ENCODE data around the gene SLC35E3.
"Not testable (repeated sequence)": the region's sequence is repeated elsewhere in the genome, so short reads cannot be mapped to it uniquely, and the experiment has no call there.

Gene SLC35E3

DNA sequence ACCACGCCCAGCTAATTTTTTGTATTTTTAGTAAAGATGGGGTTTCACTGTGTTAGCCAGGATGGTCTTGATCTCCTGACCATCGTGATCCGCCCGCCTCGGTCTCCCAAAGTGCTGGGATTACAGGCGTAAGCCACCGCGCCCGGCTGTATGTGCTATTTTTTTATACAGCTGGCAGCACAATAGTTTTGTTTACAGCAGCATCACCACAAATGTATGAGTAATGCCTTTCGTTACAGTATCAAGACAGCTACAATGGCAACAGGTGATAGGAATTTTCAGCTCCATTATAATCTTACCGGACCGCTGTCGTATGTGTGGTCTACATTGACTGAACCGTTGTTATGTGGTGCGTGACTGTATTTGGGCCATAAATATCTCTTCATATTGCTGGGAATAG is 50.4 kb downstream of the SLC35E3 start:
- no peak for DNase-seq

GRCh38 chr12:68798882-68799234 is 52.9 kb downstream of the SLC35E3 start:
- DNase-seq: no peak

DNA sequence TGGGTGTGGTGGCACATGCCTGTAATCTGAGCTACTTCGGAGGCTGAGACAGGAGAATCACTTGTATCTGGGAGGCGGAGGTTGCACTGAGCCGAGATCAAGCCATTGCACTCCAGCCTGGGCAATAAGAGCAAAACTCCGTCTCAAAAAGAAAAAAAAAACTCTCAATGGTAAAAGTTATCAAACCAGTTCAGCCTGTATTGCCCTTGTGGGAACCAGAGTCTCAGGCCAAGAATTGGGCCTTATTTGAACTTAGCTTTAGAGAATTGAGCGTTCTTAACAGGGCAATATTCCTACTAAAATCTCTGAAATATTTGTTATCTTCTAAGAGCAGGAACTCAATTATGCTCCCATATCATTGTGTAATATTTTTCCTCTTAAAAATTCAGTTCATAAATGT is 54.3 kb downstream of the SLC35E3 start:
- no peak for DNase-seq

DNA sequence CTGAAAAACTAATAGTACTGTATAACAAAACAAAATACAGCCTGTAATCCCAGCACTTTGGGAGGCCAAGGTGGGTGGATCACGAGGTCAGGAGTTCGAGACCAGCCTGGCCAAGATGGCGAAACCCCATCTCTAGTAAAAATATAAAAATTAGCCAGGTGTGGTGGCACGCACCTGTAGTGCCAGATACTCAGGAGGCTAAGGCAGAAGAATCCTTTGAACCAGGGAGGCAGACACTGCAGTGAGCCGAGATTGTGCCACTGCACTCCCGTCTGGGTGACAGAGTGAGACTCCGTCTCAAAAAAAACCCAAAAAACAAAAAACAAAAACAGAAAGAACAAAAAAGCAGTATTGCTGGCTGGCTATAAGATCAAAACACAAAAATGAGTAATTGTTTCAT is 55.1 kb downstream of the SLC35E3 start:
- not testable (repeated sequence) for DNase-seq

DNA sequence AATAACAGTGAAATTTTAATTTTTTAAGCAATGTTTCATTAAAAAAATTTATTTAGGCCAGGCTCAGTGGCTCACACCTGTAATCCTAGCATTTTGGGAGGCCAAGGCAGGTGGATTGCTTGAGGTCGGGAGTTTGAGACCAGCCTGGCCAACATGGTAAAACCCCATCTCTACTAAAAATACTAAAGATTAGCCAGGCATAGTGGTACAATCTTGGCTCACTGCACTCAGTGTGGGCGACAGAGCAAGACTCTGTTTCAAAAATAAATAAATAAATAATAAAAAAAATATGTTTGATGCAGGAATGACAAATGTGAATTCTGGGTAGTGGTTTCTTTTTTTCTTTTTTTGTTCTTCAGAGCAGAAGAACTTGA is 56.4 kb downstream of the SLC35E3 start:
- not testable (repeated sequence) for DNase-seq

DNA sequence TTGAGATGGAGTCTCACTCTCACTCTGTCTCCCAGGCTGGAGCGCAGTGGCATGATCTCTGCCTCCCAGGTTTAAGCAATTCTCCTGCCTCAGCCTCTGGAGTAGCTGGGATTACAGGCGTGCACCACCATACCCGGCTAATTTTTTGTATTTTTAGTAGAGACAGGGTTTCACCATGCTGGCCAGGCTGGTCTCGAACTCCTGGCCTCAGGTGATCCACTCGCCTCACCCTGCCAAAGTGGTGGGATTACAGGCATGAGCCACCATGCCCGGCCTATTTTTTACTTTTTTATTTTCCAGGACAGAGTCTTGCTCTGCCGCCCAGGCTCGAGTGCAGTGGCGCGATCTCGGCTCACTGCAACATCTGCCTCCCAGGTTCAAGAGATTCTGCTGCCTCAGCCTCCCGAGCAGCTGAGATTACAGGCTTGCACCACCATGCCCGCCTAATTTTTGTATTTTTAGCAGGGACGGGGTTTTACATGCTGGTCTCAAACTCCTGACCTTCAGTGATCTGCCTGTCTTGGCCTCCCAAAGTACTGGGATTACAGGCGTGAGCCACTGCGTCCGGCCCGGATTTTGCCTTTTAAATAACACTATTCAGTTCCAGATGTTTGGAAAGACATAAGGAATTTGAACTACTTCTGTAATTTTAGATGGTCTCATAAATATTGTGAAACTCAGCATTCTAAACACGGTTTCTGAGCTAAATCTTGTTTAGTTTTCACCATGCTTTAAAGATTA is 57.1 kb downstream of the SLC35E3 start:
- DNase-seq: not testable (repeated sequence)

- no peak for DNase-seq
Observed at GRCh38 chr12:68803948-68804656, 58.1 kb downstream of the SLC35E3 start.

- DNase-seq: no peak
Observed at GRCh38 chr12:68804657-68805591, 58.9 kb downstream of the SLC35E3 start.

DNA sequence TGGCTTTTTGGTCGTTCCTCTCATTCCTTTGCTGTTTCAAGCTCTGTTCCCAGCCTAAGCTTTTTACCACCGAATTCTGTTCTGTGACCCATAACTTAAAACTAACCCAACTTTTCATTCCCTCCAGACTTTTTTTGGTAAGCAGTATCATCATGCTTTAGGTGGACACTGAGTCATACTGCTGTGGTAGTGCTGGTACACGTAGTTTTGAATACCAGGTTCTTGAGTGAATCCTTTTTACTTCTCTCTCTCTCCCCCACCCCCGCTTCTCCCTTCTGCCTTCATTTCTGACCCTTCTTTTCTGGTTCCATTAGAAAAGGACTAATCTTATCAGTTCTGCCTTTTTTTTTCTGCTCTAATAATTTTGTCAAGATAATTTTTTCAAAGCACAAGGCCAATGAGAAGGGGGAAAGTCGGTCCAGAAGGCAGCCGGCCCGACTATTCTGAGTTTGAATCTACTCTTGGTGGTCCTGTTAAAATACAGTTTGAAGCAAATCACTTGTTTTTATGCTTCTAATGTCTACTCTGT is 59.7 kb downstream of the SLC35E3 start:
- DNase-seq: no peak

- no peak for DNase-seq
Observed at GRCh38 chr12:68806488-68807237, 60.7 kb downstream of the SLC35E3 start.

DNA sequence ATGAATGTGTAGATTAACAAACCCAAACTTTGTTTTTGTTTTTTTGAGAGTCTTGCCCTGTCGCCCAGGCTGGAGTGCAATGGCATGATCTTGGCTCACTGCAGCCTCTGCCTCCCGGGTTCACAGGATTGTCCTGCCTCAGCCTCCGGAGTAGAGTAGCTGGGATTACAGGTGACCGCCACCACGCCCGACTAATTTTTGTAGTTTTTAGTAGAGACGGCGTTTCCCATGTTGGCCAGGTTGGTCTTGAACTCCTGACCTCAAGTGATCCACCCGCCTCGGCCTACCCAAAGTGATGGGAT is 61.2 kb downstream of the SLC35E3 start:
- DNase-seq: not testable (repeated sequence)

DNA sequence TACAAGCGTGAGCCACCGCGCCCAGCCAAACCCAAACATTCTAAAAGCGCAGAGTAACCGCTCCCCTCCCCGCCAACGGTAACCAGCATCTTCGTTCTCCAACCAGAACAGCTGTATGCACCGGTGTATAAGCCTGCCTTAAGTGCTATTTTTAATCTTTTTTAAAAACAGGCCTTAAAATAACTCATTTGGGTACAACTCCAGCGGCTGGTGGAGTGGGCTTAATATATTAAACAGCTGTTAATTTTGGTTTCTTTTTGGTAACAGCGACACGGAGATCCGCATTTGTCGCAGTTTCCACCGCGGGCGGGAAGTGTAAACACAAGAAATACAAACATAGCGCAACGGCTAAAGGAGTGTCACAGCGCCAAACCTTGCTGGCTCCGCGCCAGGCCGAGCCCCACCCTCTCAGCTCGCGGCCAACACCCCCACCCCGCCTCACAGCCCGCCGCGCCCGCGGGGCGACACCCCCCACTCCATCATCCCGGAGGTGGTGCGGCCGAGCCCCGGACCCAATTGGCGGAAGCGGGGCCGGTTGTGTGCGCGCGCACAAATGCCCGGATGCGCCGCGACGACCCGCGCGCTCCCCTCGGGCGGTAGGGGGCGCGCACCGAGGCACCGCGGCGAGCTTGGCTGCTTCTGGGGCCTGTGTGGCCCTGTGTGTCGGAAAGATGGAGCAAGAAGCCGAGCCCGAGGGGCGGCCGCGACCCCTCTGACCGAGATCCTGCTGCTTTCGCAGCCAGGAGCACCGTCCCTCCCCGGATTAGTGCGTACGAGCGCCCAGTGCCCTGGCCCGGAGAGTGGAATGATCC is 61.8 kb downstream of the SLC35E3 start, which contains the start of gene MDM2:
TSS of gene MDM2 (plus strand) at position 602 of the 812 bp plus-strand sequence. CDS start 301 bp downstream, outside the sequence.
- DNase-seq: peak; percentile 94

DNA sequence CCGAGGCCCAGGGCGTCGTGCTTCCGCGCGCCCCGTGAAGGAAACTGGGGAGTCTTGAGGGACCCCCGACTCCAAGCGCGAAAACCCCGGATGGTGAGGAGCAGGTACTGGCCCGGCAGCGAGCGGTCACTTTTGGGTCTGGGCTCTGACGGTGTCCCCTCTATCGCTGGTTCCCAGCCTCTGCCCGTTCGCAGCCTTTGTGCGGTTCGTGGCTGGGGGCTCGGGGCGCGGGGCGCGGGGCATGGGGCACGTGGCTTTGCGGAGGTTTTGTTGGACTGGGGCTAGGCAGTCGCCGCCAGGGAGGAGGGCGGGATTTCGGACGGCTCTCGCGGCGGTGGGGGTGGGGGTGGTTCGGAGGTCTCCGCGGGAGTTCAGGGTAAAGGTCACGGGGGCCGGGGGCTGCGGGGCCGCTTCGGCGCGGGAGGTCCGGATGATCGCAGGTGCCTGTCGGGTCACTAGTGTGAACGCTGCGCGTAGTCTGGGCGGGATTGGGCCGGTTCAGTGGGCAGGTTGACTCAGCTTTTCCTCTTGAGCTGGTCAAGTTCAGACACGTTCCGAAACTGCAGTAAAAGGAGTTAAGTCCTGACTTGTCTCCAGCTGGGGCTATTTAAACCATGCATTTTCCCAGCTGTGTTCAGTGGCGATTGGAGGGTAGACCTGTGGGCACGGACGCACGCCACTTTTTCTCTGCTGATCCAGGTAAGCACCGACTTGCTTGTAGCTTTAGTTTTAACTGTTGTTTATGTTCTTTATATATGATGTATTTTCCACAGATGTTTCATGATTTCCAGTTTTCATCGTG is 62.6 kb downstream of the SLC35E3 start:
- DNase-seq: peak; percentile 40

DNA sequence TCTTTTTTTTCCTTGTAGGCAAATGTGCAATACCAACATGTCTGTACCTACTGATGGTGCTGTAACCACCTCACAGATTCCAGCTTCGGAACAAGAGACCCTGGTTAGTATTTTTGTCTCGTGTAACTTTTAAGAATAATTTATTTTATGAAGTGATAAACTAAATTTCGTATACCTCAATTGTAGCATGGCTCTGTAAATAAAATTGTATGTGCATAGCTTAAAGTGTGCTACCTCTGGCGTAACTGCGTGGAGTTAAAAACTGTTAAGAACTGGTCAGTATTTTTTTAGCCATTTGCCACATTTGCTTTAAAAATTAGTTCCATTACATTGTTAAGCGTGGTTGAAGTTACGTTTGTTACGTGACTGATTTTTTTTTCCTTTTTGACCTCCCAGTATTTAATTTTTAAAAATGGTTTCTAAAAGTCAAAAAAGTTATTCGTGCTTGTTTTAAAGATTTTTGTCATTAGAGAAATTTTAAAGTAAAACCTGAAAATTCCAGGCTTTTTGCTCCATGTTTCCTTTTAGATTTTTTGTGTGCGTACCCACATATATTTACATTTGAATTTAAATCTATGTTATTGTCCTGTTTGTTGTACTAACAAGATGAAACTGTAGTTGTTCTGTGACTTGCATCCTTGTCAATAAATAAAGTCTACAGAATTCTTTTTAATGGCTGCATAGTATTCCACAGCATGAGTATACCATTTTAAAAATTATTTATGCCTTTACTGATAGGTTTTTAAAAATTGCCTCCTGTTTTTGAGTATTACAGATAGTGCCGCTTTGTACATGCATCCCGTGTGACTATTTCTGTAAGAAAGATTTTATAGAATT is 63.4 kb downstream of the SLC35E3 start:
- no peak for DNase-seq

DNA sequence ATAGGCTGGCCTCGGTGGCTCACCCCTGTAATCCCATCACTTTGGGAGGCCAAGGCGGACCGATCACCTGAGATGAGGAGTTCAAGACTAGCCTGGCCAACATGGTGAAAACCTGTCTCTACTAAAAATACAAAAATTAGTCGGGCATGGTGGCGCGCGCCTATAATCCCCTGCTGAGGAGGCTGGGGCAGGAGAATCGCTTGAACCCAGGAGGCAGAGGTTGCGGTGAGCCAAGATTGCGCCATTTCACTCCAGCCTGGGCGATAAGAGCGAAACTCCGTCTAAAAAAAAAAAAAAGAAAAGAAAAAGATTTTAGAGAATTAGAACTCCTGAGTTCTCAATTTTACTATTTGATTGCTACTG is 64.0 kb downstream of the SLC35E3 start:
- not testable (repeated sequence) for DNase-seq

GRCh38 chr12:68811573-68811972 is 65.6 kb downstream of the SLC35E3 start:
- DNase-seq: not testable (repeated sequence)

GRCh38 chr12:68812553-68813241 is 66.7 kb downstream of the SLC35E3 start:
- DNase-seq: no peak

GRCh38 chr12:68813242-68813593 is 67.2 kb downstream of the SLC35E3 start:
- DNase-seq: no peak

DNA sequence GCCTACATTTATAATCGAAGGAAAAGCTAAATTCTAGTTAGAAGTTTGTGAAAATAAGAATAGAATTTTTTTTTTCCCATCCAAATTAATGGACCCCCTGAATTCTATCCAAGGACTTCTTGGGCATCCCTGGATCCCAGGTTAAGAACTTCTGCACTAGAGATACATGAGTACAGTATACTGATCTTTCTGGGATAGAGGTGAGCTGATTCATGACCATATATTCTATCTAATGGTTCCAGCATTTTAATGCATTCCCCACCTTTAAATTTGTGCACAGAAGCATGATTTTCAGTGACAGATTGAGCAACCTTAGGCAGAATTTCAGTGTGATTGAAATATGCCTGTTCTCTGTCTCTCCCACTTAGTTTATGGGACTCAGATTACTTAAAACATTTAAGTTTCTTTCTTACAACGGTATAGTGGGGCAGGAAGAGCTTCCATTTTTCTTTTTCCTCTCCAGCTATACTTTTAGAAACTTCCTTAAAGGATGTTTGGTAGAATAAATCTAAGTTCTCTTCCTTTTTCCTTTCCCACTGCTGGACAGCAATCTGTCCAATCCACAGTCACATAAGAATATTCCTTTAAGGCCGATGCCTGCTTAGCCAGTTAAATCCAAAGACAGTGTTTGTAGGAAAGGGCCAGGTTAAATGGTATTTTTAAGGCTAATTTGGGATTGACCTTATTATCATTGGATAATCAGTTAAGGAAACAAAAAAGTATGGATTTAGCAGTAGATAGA is 68.7 kb downstream of the SLC35E3 start:
- DNase-seq: no peak

All from KG1 (cell line).